Gastrocnemius medialis (tissue), 4 donors: ENCODE data around the gene CTBP2. TPM values are rescaled to one million over a fixed set of nuclear protein-coding genes. Genes with fewer than 3 reads are reported as not detected.

Experiments
- ATAC-seq, 2 donors: fragments of 150-250 bp; one replicate each; pipeline ENCODE4 v1.9.1; 2016
- DNase-seq, 2 donors: peaks; one replicate each; pipeline ENCODE4 v3.0.0-alpha.2; 2019
- H3K27ac ChIP-seq, 4 donors: fragments of 200-600 bp; sonication (generic); 1 replicate in 1 of 4; 2 replicates in 3 of 4; pipeline ENCODE4 v1.5.1; 2016 to 2018; ENCODE audit warnings: mild to moderate bottlenecking in 2 of 4, moderate library complexity in 1 of 4
- H3K27me3 ChIP-seq, 3 donors: fragments of 200-600 bp; sonication (generic) in 2 of 3; 1 replicate in 1 of 3; 2 replicates in 2 of 3; pipeline versions ENCODE4 v1.5.1 to v1.6.0; 2016 to 2019; ENCODE audit warnings: mild to moderate bottlenecking in 1 of 3, moderate library complexity in 1 of 3
- H3K36me3 ChIP-seq, 2 donors: fragments of 200-600 bp; sonication (generic) in 1 of 2; one replicate each; pipeline ENCODE4 v1.5.1; 2017 to 2018
- H3K4me1 ChIP-seq, 2 donors: fragments of 200-600 bp; sonication (generic) in 1 of 2; one replicate each; pipeline ENCODE4 v1.5.1; 2016 to 2017; ENCODE audit warnings: mild to moderate bottlenecking in 2 of 2
- H3K4me3 ChIP-seq, 4 donors: fragments of 200-600 bp; sonication (generic) in 3 of 4; 1 replicate in 1 of 4; 2 replicates in 3 of 4; pipeline ENCODE4 v1.5.1; 2016 to 2019; ENCODE audit warnings: mild to moderate bottlenecking in 2 of 4
- H3K9me3 ChIP-seq, 3 donors: fragments of 200-600 bp; sonication (generic) in 2 of 3; 1 replicate in 1 of 3; 2 replicates in 2 of 3; pipeline ENCODE4 v1.5.1; 2016 to 2019
- POLR2A ChIP-seq, 2 donors: fragments of 450-650 bp; IDR thresholded peaks; one replicate each; pipeline ENCODE4 v1.6.1; 2017; ENCODE audit warnings: antibody characterized with exemption in 2 of 2, mild to moderate bottlenecking in 2 of 2, moderate library complexity in 2 of 2
- in situ Hi-C, 4 donors: fragments of 200-750 bp; cut with MboI; loops; one replicate each; pipeline versions ENCODE4 v1.15.0 to v1.8.0; 2017; ENCODE audit warnings: low sequenced_read_pairs in 4 of 4
- intact Hi-C: fragments of 100-400 bp; cut with DNase I; formaldehyde crosslinking; loops from one replicate; pipeline ENCODE4 v1.15.1; 2023; ENCODE audit warnings: low total_unique reads
- total RNA-seq, 4 donors: library from RNA; depleted of rRNA; stranded (reverse); fragments of >200 nt; gene quantifications; one replicate each; pipeline versions ENCODE4 v1.1.0 to v1.2.3, GENCODE V29; 2016
- TF ChIP-seq, protein P1 (sequence below), 5 experiments: fragments of 450-650 bp in 3 of 5; fragments of 200-600 bp in 2 of 5; sonication (generic) in 2 of 5; IDR thresholded peaks in 4 of 5; conservative IDR thresholded peaks in 1 of 5; 1 replicate in 4 of 5; 2 replicates in 1 of 5; pipeline ENCODE4 v1.5.1; 2016 to 2019; ENCODE audit warnings: antibody characterized with exemption in 5 of 5, mild to moderate bottlenecking in 3 of 5, moderate library complexity in 3 of 5

Gene CTBP2
- total RNA-seq, 4 donors from 2014 or later = 13.9 to 36.7 (median 21.1) TPM

DNA sequence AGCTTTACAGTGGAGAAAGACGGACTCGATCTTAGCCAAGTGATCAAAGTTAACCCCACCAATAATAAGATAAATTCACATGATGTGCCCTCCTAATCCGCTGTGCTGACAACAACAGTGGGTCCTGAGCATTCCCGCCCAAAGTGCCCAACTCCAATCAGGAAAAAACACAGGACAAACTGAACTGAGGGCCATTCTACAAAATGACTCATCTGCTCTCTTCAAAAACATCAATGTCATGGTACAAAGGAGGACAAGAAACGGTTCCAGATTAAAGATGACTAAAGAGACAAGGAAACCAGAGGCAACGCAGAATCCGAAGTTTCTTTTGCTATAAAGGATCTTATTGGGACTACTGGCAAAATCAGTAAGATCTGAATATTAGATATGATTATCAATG, 79.4 kb downstream of the CTBP2 start:
- Histone ChIP-seq H3K4me1 (peaks cover 81 to 86% of the 10 kb centered on the region in 2 donors), H3K27me3 (no peaks in the 10 kb centered on the region), H3K4me3 (no peak overlapping the region), H3K9me3 (no peaks in the 10 kb centered on the region), H3K36me3 (no peaks in the 10 kb centered on the region), H3K27ac (peak overlapping the region; percentile 86 to 91 (median 89))
- TF ChIP-seq, protein P1, sequence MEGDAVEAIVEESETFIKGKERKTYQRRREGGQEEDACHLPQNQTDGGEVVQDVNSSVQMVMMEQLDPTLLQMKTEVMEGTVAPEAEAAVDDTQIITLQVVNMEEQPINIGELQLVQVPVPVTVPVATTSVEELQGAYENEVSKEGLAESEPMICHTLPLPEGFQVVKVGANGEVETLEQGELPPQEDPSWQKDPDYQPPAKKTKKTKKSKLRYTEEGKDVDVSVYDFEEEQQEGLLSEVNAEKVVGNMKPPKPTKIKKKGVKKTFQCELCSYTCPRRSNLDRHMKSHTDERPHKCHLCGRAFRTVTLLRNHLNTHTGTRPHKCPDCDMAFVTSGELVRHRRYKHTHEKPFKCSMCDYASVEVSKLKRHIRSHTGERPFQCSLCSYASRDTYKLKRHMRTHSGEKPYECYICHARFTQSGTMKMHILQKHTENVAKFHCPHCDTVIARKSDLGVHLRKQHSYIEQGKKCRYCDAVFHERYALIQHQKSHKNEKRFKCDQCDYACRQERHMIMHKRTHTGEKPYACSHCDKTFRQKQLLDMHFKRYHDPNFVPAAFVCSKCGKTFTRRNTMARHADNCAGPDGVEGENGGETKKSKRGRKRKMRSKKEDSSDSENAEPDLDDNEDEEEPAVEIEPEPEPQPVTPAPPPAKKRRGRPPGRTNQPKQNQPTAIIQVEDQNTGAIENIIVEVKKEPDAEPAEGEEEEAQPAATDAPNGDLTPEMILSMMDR (IDR thresholded peaks at IDR 0.05 in 4 of 5, conservative IDR thresholded peaks at IDR 0.05 in 1 of 5) = no peak
- no peak for TF ChIP-seq POLR2A (IDR thresholded peaks at IDR 0.05)
- in situ Hi-C loops = loop anchor here in 1 of 4 donors (10.0 kb wide), 1 partner anchor 74 kb away; no protein-coding TSS in a partner anchor
- DNase-seq (peak in 1 of 2 donors; percentile 11), ATAC-seq (no peak)
- intact Hi-C loops = no loop called here

DNA sequence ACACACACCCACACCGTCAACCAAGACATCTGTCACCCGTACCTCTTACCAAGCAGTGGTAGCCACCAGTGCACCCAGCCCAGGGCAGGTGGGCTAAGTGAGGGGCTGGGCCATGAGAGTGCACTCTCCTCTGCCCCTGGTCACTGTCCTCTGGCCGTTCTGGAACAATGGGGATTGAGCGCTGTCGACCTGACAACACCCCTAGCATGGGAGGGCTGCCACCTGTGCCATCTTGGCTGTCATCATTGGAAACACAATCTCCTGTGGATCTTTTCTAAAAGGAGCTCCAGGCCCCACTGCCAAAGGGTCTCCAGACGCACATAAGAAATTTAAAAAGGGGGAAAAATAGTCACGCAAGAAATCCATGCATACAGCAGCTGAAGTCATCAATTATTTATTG, 80.1 kb downstream of the CTBP2 start:
- intact Hi-C loops (no loop called here), in situ Hi-C loops (loop anchor here in 1 of 4 donors (10.0 kb wide), 1 partner anchor 75 kb away; no protein-coding TSS in a partner anchor)
- no peak for TF ChIP-seq POLR2A (IDR thresholded peaks at IDR 0.05)
- no peak overlapping the region for H3K4me3 ChIP-seq
- H3K27ac ChIP-seq = peak overlapping the region; percentile 86 to 91 (median 89)
- no peaks in the 10 kb centered on the region for H3K27me3 ChIP-seq
- DNase-seq (peak in 1 of 2 donors; percentile 77), ATAC-seq (no peak)
- no peaks in the 10 kb centered on the region for H3K9me3 ChIP-seq
- H3K36me3 ChIP-seq = no peaks in the 10 kb centered on the region
- H3K4me1 ChIP-seq = peaks cover 80 to 83% of the 10 kb centered on the region in 2 donors

DNA sequence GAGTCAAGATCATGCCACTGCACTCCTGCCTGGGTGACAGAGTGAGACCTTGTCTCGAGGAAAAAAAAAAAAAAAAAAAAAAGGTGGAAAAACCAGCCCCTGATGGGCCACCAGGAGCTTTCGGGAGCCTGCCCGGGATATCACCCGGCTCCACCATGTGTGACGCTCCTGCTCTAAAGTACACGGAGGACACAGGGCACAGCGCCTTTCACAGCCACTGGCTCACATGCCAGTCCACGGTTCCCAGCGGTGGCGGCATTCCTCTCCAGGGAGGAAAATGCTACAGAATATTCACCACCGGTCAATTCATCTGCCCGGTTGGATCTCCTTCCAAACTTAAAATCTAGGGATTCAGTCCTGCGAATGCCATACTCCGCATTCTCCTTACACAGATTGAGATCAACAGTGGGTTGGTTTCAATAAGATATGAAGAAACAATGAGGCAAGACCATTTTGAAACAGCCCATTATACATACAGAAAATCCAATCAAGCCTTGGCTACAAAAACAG, 81.2 kb downstream of the CTBP2 start:
- in situ Hi-C loops = no loop called here
- H3K27ac ChIP-seq = peak overlapping the region; percentile 86 to 91 (median 89)
- H3K27me3 ChIP-seq = no peaks in the 10 kb centered on the region
- DNase-seq (peak in 1 of 2 donors; percentile 66), ATAC-seq (peak; percentile 34 to 38)
- TF ChIP-seq, protein P1 (IDR thresholded peaks at IDR 0.05 in 4 of 5, conservative IDR thresholded peaks at IDR 0.05 in 1 of 5) = no peak
- peak in 1 of 2 donors; percentile 15 for TF ChIP-seq POLR2A (IDR thresholded peaks at IDR 0.05)
- H3K9me3 ChIP-seq = no peaks in the 10 kb centered on the region
- peaks cover 68 to 74% of the 10 kb centered on the region in 2 donors for H3K4me1 ChIP-seq
- H3K36me3 ChIP-seq = no peaks in the 10 kb centered on the region
- no peak overlapping the region for H3K4me3 ChIP-seq
- intact Hi-C loops = no loop called here

DNA sequence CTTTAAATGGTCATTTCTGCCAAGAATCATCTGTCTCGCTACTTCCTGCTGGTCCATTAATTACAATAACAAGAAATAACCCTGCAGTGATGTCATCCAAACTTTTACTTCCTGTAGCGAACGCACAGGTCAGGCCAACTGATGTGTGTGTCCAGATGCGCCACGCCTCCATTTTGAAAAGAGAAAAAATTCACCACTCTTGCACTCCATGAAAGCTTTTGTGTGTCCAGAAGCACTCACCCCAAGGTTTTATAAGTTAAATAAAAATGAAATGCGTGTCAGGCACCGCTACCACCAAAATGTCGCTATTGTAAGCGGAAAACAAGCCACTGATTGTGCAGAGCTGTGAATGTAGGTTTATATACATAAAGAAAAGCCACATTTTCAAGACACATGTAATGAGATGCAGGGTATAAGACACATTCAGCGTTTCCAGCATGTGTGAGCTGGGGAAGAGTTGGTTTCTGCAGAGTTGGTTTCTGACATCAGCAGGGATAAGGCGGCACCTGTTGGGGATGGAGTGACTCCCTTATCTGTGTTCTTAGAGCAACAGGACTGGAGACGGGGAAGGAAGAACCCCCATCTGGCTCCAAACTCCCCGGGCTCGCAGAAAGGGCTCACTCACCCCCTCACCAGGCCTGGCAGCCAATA, 83.3 kb downstream of the CTBP2 start:
- peaks cover 58 to 64% of the 10 kb centered on the region in 2 donors for H3K4me1 ChIP-seq

More for the DNA sequence above, 83.3 kb downstream of the CTBP2 start:
- H3K27ac ChIP-seq = peak overlapping the region; percentile 50 to 91 (median 86)
- no peaks in the 10 kb centered on the region for H3K9me3 ChIP-seq
- no peak for ATAC-seq
- no peaks in the 10 kb centered on the region for H3K36me3 ChIP-seq
- H3K4me3 ChIP-seq = no peak overlapping the region
- H3K27me3 ChIP-seq = no peaks in the 10 kb centered on the region
- in situ Hi-C loops = no loop called here
- no peak for TF ChIP-seq POLR2A (IDR thresholded peaks at IDR 0.05)
- TF ChIP-seq, protein P1 (IDR thresholded peaks at IDR 0.05 in 4 of 5, conservative IDR thresholded peaks at IDR 0.05 in 1 of 5) = no peak
- intact Hi-C loops = no loop called here
- peak in 1 of 2 donors; percentile 9 for DNase-seq
